LNCAP (cell line): ENCODE data around the gene LMBR1.

ENCODE experiments used
- CTCF ChIP-seq: fragments of 450-650 bp; IDR thresholded peaks from 2 replicates; pipeline ENCODE4 v1.5.1; 2017; ENCODE audit warnings: mild to moderate bottlenecking

Gene LMBR1

GRCh38 chr7:156780724-156781455 is 112.1 kb downstream of the LMBR1 start:
- TF ChIP-seq CTCF = no peak

- TF ChIP-seq CTCF = no peak
Measured at GRCh38 chr7:156778668-156779067, 114.3 kb downstream of the LMBR1 start.

DNA sequence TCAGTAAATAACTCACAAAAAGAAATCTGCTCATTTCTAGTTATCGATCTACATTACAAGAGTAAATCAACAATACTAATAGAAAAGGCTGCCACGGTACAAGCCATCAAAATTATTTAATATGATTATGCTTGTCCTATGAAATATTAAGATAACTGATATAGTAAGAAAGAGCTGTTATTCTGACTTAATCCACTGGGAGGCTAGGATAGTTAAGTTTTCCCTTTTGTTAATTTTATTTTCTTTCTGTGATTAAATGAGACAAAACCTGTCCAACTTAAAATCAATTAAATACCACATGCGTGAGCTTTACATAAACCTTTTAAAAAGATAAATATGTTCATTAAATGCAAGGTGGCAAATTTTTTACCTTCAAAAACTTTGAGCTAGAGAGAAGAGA is 114.8 kb downstream of the LMBR1 start:
- TF ChIP-seq CTCF = peak; percentile 37

GRCh38 chr7:156777364-156778069 is 115.5 kb downstream of the LMBR1 start:
- no peak for TF ChIP-seq CTCF

- no peak for TF ChIP-seq CTCF
Measured at GRCh38 chr7:156776527-156776926, 116.5 kb downstream of the LMBR1 start.

GRCh38 chr7:156773966-156774365 is 119.0 kb downstream of the LMBR1 start:
- TF ChIP-seq CTCF = no peak

DNA sequence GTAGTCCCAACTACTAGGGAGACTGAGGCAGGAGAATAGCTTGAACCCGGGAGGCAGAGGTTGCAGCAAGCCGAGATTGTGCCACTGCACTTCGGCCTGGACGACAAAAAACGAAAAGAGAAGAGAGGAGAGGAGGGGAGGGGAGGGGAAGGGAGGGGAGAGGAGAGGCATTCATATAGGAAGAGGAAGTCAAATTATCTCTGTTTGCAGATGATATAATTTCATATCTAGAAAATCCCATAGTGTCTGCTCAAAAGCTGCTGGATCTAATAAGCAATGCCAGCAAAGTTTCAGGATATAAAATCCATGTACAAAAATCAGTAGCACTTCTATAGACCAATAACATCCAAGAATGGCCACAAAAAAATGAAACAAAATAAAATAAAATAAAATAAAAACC is 120.3 kb downstream of the LMBR1 start:
- no peak for TF ChIP-seq CTCF
